Lower leg skin (tissue), 4 donors: ENCODE data around the gene BHLHE41. TPM values are rescaled to one million over a fixed set of nuclear protein-coding genes. Genes with fewer than 3 reads are reported as not detected.

Experiments
- DNase-seq, 2 donors: peaks; one replicate each; pipeline ENCODE4 v3.0.0-alpha.2; 2019; ENCODE audit warnings: low spot score in 2 of 2
- H3K4me3 ChIP-seq: fragments of 200-600 bp; sonication (generic); 2 replicates; pipeline ENCODE4 v1.5.1; 2017; ENCODE audit warnings: mild to moderate bottlenecking, low read depth; ENCODE audit not compliant: poor library complexity, severe bottlenecking
- CTCF ChIP-seq, 3 donors: fragments of 450-650 bp; IDR thresholded peaks; one replicate each; pipeline ENCODE4 v1.5.1; 2016; ENCODE audit warnings: antibody characterized with exemption in 3 of 3, mild to moderate bottlenecking in 3 of 3, moderate library complexity in 2 of 3
- POLR2A ChIP-seq, 2 donors: fragments of 450-650 bp; IDR thresholded peaks; one replicate each; pipeline ENCODE4 v1.6.1; 2016 to 2017; ENCODE audit warnings: antibody characterized with exemption in 2 of 2, mild to moderate bottlenecking in 1 of 2, moderate library complexity in 1 of 2
- WGBS, 2 donors: methylation state at CpG; one replicate each; pipeline ENCODE4 v1.1.5; 2018; 5-methylcytosine and 5-hydroxymethylcytosine counted together
- intact Hi-C: fragments of 100-400 bp; cut with DNase I; formaldehyde crosslinking; loops from one replicate; pipeline ENCODE4 v1.15.0; 2023; ENCODE audit warnings: low total_unique reads
- total RNA-seq, 4 donors: library from RNA; depleted of rRNA; stranded (reverse); fragments of >200 nt; gene quantifications; one replicate each; pipeline ENCODE4 v1.1.0, GENCODE V29; 2016

BHLHE41 gene
- total RNA-seq, 4 donors from 2014 or later = 4.9 to 14.5 (median 7.2) TPM

GRCh38 chr12:26153421-26154154, 28.8 kb upstream of the BHLHE41 start:
- intact Hi-C loops = no loop called here
- no peak overlapping the region for H3K4me3 ChIP-seq
- DNase-seq = no peak
- TF ChIP-seq CTCF (IDR thresholded peaks at IDR 0.05) (no peak), POLR2A (IDR thresholded peaks at IDR 0.05) (no peak)
- 51 to 62% methylated on average over 5 of the region's 5 CpGs for WGBS, 2 donors

GRCh38 chr12:26152507-26153102, 27.8 kb upstream of the BHLHE41 start:
- 89 to 93% methylated on average over 2 of the region's 2 CpGs for WGBS, 2 donors
- H3K4me3 ChIP-seq = no peak overlapping the region
- TF ChIP-seq POLR2A (IDR thresholded peaks at IDR 0.05) (no peak), CTCF (IDR thresholded peaks at IDR 0.05) (no peak)
- intact Hi-C loops = no loop called here
- DNase-seq = no peak

GRCh38 chr12:26150736-26151450, 26.1 kb upstream of the BHLHE41 start:
- 50 to 61% methylated on average over 2 of the region's 2 CpGs for WGBS, 2 donors
- DNase-seq = no peak
- H3K4me3 ChIP-seq = no peak overlapping the region
- intact Hi-C loops = no loop called here
- TF ChIP-seq CTCF (IDR thresholded peaks at IDR 0.05) = no peak
- no peak for TF ChIP-seq POLR2A (IDR thresholded peaks at IDR 0.05)

- WGBS, 2 donors = 59 to 60% methylated on average over 5 of the region's 5 CpGs
- no peak for DNase-seq
- intact Hi-C loops = no loop called here
- H3K4me3 ChIP-seq = no peak overlapping the region
- no peak for TF ChIP-seq POLR2A (IDR thresholded peaks at IDR 0.05)
- TF ChIP-seq CTCF (IDR thresholded peaks at IDR 0.05) = no peak
These were observed 25.2 kb upstream of the BHLHE41 start for GRCh38 chr12:26149968-26150500.

GRCh38 chr12:26148291-26148690, 23.5 kb upstream of the BHLHE41 start:
- 86 to 90% methylated on average over 7 of the region's 7 CpGs for WGBS, 2 donors
- no peak overlapping the region for H3K4me3 ChIP-seq
- no peak for DNase-seq
- intact Hi-C loops = no loop called here
- TF ChIP-seq CTCF (IDR thresholded peaks at IDR 0.05) = no peak
- no peak for TF ChIP-seq POLR2A (IDR thresholded peaks at IDR 0.05)
